CD4-positive, alpha-beta memory T cell (primary cell): ENCODE data around the gene COL20A1. TPM values are rescaled to one million over a fixed set of nuclear protein-coding genes. Genes with fewer than 3 reads are reported as not detected.

Source experiments
- CTCF ChIA-PET: fragments of 350-600 bp; sonication (Branson Sonifier 250); formaldehyde crosslinking; loops from one replicate; lab custom pipeline; 2021; ENCODE audit warnings: inconsistent platforms; ENCODE audit not compliant: partially characterized antibody; lab: Charles Lee
- POLR2A ChIA-PET: fragments of 350-600 bp; sonication (Branson Sonifier 250); formaldehyde crosslinking; loops from one replicate; lab custom pipeline; 2021; ENCODE audit not compliant: partially characterized antibody; lab: Charles Lee
- DNase-seq, 5 donors: peaks; one replicate each; pipeline versions ENCODE4 v3.0.0 to v3.0.0-alpha.2; 2020 to 2022; ENCODE audit warnings: mixed read lengths in 1 of 5
- H3K27ac ChIP-seq: one replicate; pipeline ENCODE4 v1.7.0; 2013; ENCODE audit warnings: low read depth, low read length
- H3K27me3 ChIP-seq: 2 replicates; pipeline ENCODE4 v1.7.0; 2013; ENCODE audit warnings: mild to moderate bottlenecking, low read length, moderate library complexity; ENCODE audit not compliant: insufficient read depth
- H3K36me3 ChIP-seq: 2 replicates; pipeline ENCODE4 v1.7.0; 2013; ENCODE audit warnings: mild to moderate bottlenecking, low read length, moderate library complexity; ENCODE audit not compliant: insufficient read depth
- H3K4me1 ChIP-seq: 2 replicates; pipeline ENCODE4 v1.7.0; 2013; ENCODE audit warnings: mild to moderate bottlenecking, low read length, moderate library complexity; ENCODE audit not compliant: insufficient read depth
- H3K4me3 ChIP-seq, 2 donors: one replicate each; pipeline ENCODE4 v1.7.0; 2013; ENCODE audit warnings: low read length in 2 of 2, mild to moderate bottlenecking in 1 of 2
- H3K9me3 ChIP-seq, 2 donors: one replicate each; pipeline ENCODE4 v1.7.0; 2013; ENCODE audit warnings: low read length in 2 of 2, control low read depth in 1 of 2; ENCODE audit not compliant: control insufficient read depth in 1 of 2
- H3K27ac Mint-ChIP-seq, 7 donors: one replicate each; pipeline ENCODE4 v1.8.0; 2020 to 2021; ENCODE audit warnings: mixed read lengths in 7 of 7, mild to moderate bottlenecking in 6 of 7, inconsistent platforms in 3 of 7, moderate library complexity in 3 of 7
- H3K27me3 Mint-ChIP-seq, 2 donors: one replicate each; pipeline ENCODE4 v1.8.0; 2020 to 2021; ENCODE audit warnings: mixed read lengths in 2 of 2
- H3K36me3 Mint-ChIP-seq, 2 donors: one replicate each; pipeline ENCODE4 v1.8.0; 2020 to 2021; ENCODE audit warnings: mixed read lengths in 2 of 2, inconsistent platforms in 1 of 2, mild to moderate bottlenecking in 1 of 2
- H3K4me1 Mint-ChIP-seq, 4 donors: one replicate each; pipeline ENCODE4 v1.8.0; 2020 to 2021; ENCODE audit warnings: mixed read lengths in 4 of 4, mild to moderate bottlenecking in 1 of 4
- H3K4me3 Mint-ChIP-seq, 8 donors: one replicate each; pipeline ENCODE4 v1.8.0; 2020 to 2021; ENCODE audit warnings: mixed read lengths in 8 of 8, mild to moderate bottlenecking in 7 of 8, moderate library complexity in 6 of 8, inconsistent platforms in 3 of 8
- H3K9me3 Mint-ChIP-seq, 8 donors: one replicate each; pipeline ENCODE4 v1.8.0; 2020 to 2021; ENCODE audit warnings: mixed read lengths in 8 of 8, mild to moderate bottlenecking in 5 of 8, inconsistent platforms in 3 of 8, moderate library complexity in 1 of 8
- intact Hi-C: fragments of 100-400 bp; cut with micrococcal nuclease; formaldehyde crosslinking; loops from one replicate; pipeline ENCODE4 v1.15.1; 2023
- polyA plus RNA-seq, 2 donors: library from polyadenylated mRNA; unstranded; fragments of 300-500 nt; fragmentation: Illumina TruSeq; gene quantifications; one replicate each; pipeline ENCODE4 v1.2.3, GENCODE V29; 2021
- total RNA-seq, 2 experiments: library from RNA; stranded (reverse); gene quantifications; one replicate each; pipeline ENCODE4 v1.2.3, GENCODE V29; 2021

COL20A1 gene
- total and polyA plus RNA-seq, 4 experiments from 2014 or later, result 0.11 TPM; not detected in 3

DNA sequence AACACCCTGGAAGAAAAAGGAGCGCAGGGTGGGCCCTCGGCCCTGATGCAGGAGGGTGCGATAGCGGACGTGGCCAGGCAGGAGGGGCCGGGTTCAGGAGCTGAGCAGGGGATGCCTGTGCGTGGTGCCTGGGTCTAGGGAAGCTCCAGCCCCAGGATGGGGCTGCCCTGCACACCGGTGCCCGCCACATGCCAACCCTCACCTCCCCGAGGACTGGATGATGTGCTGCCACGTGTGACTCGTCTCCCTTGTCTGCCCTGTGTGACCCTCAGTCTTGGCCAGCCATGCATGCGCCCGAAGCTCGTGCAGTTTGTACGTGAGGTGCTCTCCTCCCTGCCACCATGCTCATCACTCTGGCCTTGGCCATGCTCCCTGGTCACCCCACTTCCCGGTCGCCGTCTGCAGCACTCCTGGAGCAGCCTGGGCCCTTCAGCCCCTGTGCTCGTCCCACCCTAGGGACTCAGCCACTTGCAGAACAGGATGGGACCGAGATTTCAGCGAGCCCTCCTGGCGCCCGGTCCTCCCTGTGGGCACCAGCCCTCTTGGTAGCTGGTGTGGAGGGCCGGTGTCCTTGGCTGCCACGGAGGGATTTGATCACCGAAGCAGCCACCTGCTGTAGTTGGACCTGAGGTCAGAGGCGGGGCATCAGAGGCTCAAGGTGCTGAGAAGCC lies 4.3 kb upstream of the COL20A1 start:
- H3K4me1 Mint-ChIP-seq, result peaks cover 0 to 13% (median 1%) of the 10 kb centered on the region in 4 donors
- intact Hi-C loops, result no loop called here
- peaks cover 3 to 22% of the 10 kb centered on the region in 2 donors for H3K36me3 Mint-ChIP-seq

DNA sequence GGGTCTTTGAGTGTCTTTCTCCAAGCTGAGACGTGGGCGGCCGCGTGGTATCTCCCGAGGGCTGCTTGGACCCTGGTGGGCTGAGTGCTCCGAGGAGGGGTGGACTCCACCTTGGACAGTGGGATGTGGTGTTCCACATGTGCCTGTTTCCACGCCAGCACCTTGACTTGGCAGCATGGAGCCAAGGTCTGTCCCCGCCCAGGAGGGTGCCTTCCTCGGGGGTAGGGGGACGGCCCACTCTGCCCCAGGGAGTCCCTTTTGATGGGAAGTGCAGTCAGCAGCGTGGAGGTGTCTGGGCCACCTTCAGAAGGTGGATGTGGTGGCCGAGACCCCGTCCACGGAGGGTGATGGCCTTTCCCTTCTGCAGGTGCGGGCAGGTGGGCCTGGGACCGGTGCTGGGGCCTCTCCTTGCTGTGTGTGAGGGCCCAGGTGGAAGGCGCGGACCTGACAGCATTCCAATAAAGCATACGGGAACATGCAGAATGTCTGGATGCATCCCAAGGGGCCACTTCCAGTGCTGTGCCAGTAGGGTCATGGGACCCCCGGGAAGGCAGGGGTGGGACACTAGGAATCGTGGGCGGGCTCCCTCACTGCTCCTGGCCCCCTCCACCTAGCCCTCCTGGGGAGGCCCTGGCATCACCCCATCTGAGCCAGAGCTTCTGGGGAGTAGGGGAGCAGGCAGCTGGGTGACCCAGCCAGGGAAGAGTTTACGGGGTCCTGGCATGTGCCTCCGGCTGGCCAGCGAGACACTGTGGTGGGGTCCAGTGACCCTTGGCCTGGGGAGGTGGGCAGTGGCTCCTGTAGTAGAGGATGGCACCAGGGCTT lies 3.5 kb upstream of the COL20A1 start:
- Mint-ChIP-seq H3K9me3 (no peaks in the 10 kb centered on the region), H3K36me3 (peaks cover 3 to 18% of the 10 kb centered on the region in 2 donors), H3K27me3 (no peaks in the 10 kb centered on the region), H3K4me1 (peaks cover 0 to 7% (median under 1%) of the 10 kb centered on the region in 4 donors), H3K4me3 (no peak overlapping the region), H3K27ac (no peak overlapping the region)
- H3K4me1 ChIP-seq, result no peaks in the 10 kb centered on the region
- ChIA-PET POLR2A (interaction anchor here (0.6 kb wide), 1 partner anchor 710 kb away, joined by 3 read pairs; no protein-coding TSS in a partner anchor), CTCF (interaction anchor here (1.3 kb wide), 1 partner anchor 66 kb away, joined by 3 read pairs; no protein-coding TSS in a partner anchor)
- H3K27me3 ChIP-seq, result no peaks in the 10 kb centered on the region
- DNase-seq, result peak in 1 of 5 donors; percentile 35
- no peaks in the 10 kb centered on the region for H3K9me3 ChIP-seq
- no peak overlapping the region for H3K4me3 ChIP-seq
- H3K36me3 ChIP-seq, result peaks cover 12% of the 10 kb centered on the region
- H3K27ac ChIP-seq, result no peak overlapping the region
- intact Hi-C loops, result no loop called here

More for the DNA sequence above, 4.3 kb upstream of the COL20A1 start:
- no peak overlapping the region for H3K27ac Mint-ChIP-seq
- Histone ChIP-seq H3K27me3 (no peaks in the 10 kb centered on the region), H3K9me3 (no peaks in the 10 kb centered on the region), H3K36me3 (peaks cover 12% of the 10 kb centered on the region), H3K4me1 (no peaks in the 10 kb centered on the region), H3K4me3 (no peak overlapping the region), H3K27ac (no peak overlapping the region)
- H3K9me3 Mint-ChIP-seq, result no peaks in the 10 kb centered on the region
- POLR2A ChIA-PET, result interaction anchor here (0.6 kb wide), 1 partner anchor 711 kb away, joined by 3 read pairs; no protein-coding TSS in a partner anchor
- no peak overlapping the region for H3K4me3 Mint-ChIP-seq
- DNase-seq, result peak in 1 of 5 donors; percentile 29
- CTCF ChIA-PET, result interaction anchor here (1.3 kb wide), 1 partner anchor 65 kb away, joined by 3 read pairs; no protein-coding TSS in a partner anchor
- H3K27me3 Mint-ChIP-seq, result no peaks in the 10 kb centered on the region

DNA sequence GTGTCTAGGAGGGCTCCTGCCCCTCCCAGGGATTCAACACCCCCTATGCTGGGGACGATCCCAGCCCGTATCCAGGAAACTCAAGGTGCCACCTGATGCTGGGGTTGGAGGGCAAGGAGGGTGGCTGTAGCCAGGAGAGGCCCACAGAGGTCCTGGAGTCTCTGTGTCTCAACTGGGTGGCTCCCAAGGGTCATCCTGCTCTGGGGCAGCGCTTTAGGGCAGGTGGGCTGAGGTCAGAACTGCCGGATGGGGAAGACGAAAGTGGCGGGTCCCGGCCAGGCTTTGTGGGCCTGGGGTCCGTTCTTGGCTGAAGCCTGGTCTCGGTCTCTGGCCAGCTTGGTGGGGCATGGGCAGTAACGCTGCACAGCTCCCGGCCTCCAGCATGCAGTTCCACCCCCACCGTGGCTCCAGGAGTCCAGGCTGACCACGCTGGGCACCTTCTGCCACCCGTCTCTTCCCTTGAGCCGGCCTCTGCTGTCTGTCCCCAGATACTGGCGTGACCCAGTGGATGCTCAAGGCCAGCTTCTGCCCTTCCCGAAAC lies 2.8 kb upstream of the COL20A1 start:
- Histone ChIP-seq H3K9me3 (no peaks in the 10 kb centered on the region), H3K27ac (no peak overlapping the region), H3K36me3 (peaks cover 12% of the 10 kb centered on the region), H3K27me3 (no peaks in the 10 kb centered on the region), H3K4me1 (peaks cover 3% of the 10 kb centered on the region), H3K4me3 (no peak overlapping the region)
- Mint-ChIP-seq H3K4me3 (no peak overlapping the region), H3K4me1 (peaks cover under 1 to 12% (median 4%) of the 10 kb centered on the region in 4 donors), H3K36me3 (peaks cover 3 to 16% of the 10 kb centered on the region in 2 donors), H3K9me3 (no peaks in the 10 kb centered on the region), H3K27me3 (peaks cover 0 to 1% of the 10 kb centered on the region in 2 donors), H3K27ac (no peak overlapping the region)
- intact Hi-C loops, result no loop called here
- ChIA-PET CTCF (interaction anchor here (1.3 to 1.9 kb wide), 2 partner anchors 67 kb away, joined by 3 to 12 read pairs; no protein-coding TSS in a partner anchor), POLR2A (interaction anchor here (2.3 kb wide), 1 partner anchor 17 kb away, joined by 6 read pairs; the partner anchor contains the start of gene ARFGAP1)
- peak in 1 of 5 donors; percentile 7 for DNase-seq

DNA sequence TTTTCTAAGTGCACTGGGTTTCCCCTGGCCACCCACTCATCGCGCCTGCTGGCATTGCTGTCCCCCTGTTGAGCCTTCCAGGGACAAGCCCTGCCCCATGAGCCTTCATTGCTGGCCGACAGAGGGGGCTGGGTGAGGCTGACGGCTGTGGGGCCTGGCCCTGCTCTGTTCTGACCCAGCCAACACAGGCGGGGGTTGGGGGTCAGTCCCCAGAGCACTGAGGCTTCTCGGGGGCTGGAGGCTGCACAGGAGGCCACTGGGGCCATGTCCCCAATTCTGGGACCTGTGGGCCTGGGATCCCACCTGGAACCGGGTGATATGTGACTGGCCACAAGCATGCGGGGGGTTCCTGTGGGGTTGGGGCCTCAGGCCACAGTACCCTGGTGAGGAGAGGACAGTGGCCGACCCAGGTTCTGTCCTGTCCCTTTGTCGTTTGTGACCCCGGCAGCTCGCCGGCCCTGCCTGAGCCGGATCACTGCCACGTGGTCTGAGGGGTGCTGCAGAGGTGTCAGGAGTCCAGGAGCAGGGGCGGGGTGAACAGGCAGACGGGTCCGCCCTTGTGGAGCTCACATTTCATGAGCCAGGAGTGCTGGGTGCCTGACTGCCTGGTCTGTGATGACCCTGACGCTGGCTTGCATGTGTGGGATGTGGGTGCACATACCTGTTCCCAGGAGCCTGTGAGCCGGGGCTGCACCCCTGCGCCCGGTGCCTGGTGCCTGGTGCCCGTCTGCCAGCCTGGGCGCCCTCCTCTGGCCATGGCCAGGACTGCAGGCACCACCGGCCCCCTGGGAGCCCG lies 2.1 kb upstream of the COL20A1 start:
- H3K36me3 Mint-ChIP-seq, result peaks cover 3 to 12% of the 10 kb centered on the region in 2 donors
- H3K9me3 Mint-ChIP-seq, result no peaks in the 10 kb centered on the region
- H3K4me1 Mint-ChIP-seq, result peaks cover 7 to 14% (median 10%) of the 10 kb centered on the region in 4 donors
- no peaks in the 10 kb centered on the region for H3K9me3 ChIP-seq
- H3K27me3 Mint-ChIP-seq, result peaks cover 0 to 4% of the 10 kb centered on the region in 2 donors
- no peak overlapping the region for H3K4me3 Mint-ChIP-seq
- H3K27me3 ChIP-seq, result no peaks in the 10 kb centered on the region
- POLR2A ChIA-PET, result interaction anchor here (2.3 kb wide), 1 partner anchor 18 kb away, joined by 6 read pairs; the partner anchor contains the start of gene ARFGAP1
- no peak overlapping the region for H3K4me3 ChIP-seq
- H3K27ac ChIP-seq, result no peak overlapping the region
- peaks cover 10% of the 10 kb centered on the region for H3K4me1 ChIP-seq
- peak; percentile 41 to 60 (median 50) for DNase-seq
- H3K27ac Mint-ChIP-seq, result no peak overlapping the region
- intact Hi-C loops, result loop anchor here (1.0 kb wide), 1 partner anchor 68 kb away; no protein-coding TSS in a partner anchor
- CTCF ChIA-PET, result interaction anchor here (1.9 kb wide), 1 partner anchor 67 kb away, joined by 12 read pairs; no protein-coding TSS in a partner anchor
- peaks cover 12% of the 10 kb centered on the region for H3K36me3 ChIP-seq

DNA sequence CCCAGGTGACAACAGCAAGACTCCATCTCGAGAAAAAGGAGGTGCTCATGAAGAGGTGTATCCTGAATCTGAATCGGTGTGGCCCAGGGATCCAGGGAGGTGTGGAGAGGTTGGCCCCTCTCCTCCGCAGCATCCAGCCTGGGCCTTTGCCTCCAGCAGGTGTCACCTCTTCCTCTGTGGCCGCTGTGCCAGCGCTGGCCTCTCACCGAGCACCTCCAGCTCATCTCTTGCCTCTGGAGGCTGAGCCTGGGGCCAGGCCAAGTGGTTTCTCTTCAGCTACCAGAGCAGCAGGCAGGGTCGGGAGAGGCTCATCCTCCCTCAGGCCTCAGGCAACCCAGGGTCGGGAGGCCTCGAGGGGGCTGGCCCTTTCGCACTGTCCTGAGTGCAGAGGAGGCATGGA lies 1.2 kb upstream of the COL20A1 start:
- peaks cover 3 to 7% of the 10 kb centered on the region in 2 donors for H3K36me3 Mint-ChIP-seq
- Histone ChIP-seq H3K9me3 (no peaks in the 10 kb centered on the region), H3K27ac (no peak overlapping the region), H3K27me3 (no peaks in the 10 kb centered on the region), H3K4me1 (peaks cover 13% of the 10 kb centered on the region), H3K4me3 (no peak overlapping the region), H3K36me3 (peaks cover 12% of the 10 kb centered on the region)
- peaks cover 0 to 4% of the 10 kb centered on the region in 2 donors for H3K27me3 Mint-ChIP-seq
- ChIA-PET CTCF (interaction anchor here (1.9 kb wide), 1 partner anchor 68 kb away, joined by 12 read pairs; no protein-coding TSS in a partner anchor), POLR2A (interaction anchor here (2.3 kb wide), 1 partner anchor 19 kb away, joined by 6 read pairs; the partner anchor contains the start of gene ARFGAP1)
- intact Hi-C loops, result loop anchor here (1.0 kb wide), 1 partner anchor 69 kb away; no protein-coding TSS in a partner anchor
- H3K9me3 Mint-ChIP-seq, result no peaks in the 10 kb centered on the region
- H3K27ac Mint-ChIP-seq, result peak overlapping the region in 1 of 7 donors; percentile 35
- H3K4me3 Mint-ChIP-seq, result no peak overlapping the region
- peak in 1 of 5 donors; percentile 22 for DNase-seq
- peaks cover 7 to 15% (median 12%) of the 10 kb centered on the region in 4 donors for H3K4me1 Mint-ChIP-seq

DNA sequence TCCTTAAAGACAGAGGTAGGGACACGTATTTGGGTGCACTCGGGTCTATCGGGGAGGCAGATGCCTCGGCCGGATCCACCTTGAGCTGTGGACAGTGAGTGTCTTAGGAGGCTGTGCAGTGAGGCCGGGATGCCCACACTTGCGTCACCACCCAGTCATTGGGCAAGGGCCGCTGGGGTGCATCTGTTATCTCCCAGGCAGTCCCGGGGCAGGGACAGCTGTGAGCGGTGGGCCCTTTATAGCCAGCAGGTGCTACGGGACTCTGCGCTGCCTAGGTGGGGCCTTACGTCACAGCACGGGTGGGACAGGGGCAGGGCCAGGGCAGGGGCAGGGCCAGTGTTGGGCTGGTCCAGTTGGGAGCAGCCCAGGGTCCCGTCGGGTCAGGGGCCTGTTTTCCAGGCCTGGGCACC lies 689 bp upstream of the COL20A1 start:
- Mint-ChIP-seq H3K27ac (peak overlapping the region in 1 of 7 donors; percentile 35), H3K4me3 (no peak overlapping the region), H3K4me1 (peaks cover 7 to 15% (median 12%) of the 10 kb centered on the region in 4 donors), H3K9me3 (no peaks in the 10 kb centered on the region), H3K36me3 (peaks cover 3 to 7% of the 10 kb centered on the region in 2 donors), H3K27me3 (peaks cover 0 to 4% of the 10 kb centered on the region in 2 donors)
- H3K4me3 ChIP-seq, result no peak overlapping the region
- H3K9me3 ChIP-seq, result no peaks in the 10 kb centered on the region
- H3K4me1 ChIP-seq, result peaks cover 13% of the 10 kb centered on the region
- POLR2A ChIA-PET, result interaction anchor here (2.3 kb wide), 1 partner anchor 20 kb away, joined by 6 read pairs; the partner anchor contains the start of gene ARFGAP1
- DNase-seq, result no peak
- no peaks in the 10 kb centered on the region for H3K27me3 ChIP-seq
- peaks cover 7% of the 10 kb centered on the region for H3K36me3 ChIP-seq
- no peak overlapping the region for H3K27ac ChIP-seq
- CTCF ChIA-PET, result interaction anchor here (1.9 kb wide), 1 partner anchor 69 kb away, joined by 12 read pairs; no protein-coding TSS in a partner anchor
- intact Hi-C loops, result no loop called here
